ENCODE measurements around the gene ETAA1.

Gene ETAA1

DNA sequence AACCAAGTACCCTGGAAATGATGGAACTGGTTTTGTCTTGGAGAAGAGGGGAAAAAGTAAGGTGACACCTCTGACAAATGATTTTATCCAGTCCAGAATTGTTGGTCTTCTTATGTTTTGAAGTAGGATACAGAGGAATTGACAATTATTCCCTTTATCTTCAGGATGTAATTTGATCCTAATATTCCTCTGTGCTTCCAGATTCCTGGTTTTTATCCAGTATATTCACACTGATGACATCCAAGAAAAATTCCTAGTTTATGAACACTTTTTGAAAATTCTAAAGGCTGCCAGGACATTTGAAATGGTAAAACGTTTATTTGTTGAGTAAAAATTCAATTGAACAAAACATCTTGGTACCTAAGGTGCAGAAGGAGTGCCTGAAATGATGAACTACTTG is 22.2 kb upstream of the ETAA1 start:
- Histone ChIP-seq H4K20me1 (ENCODE audit: low read depth, low read length) (no peaks in the 10 kb centered on the region), H3F3A (ENCODE audit: insufficient read depth) (no peaks in the 10 kb centered on the region), H3K9me3 (ENCODE audit: insufficient read depth, low read length) (no peaks in the 10 kb centered on the region), H3K36me3 (ENCODE audit: low read length) (no peaks in the 10 kb centered on the region), H3K4me2 (ENCODE audit: low read depth, low read length, poor library complexity, severe bottlenecking) (no peak overlapping the region), H3K79me2 (ENCODE audit: insufficient read depth, low read length) (no peaks in the 10 kb centered on the region), H2AFZ (ENCODE audit: low read depth, low read length, severe bottlenecking) (no peak overlapping the region), H3K4me3 (ENCODE audit: insufficient read depth, low read length, poor library complexity, severe bottlenecking) (no peak overlapping the region), H3K27me3 (ENCODE audit: low read length) (no peaks in the 10 kb centered on the region), H3K27ac (ENCODE audit: low read depth, low read length) (no peak overlapping the region), H3K9ac (ENCODE audit: low read length) (no peak overlapping the region), H3K9me2 (replicated peaks; ENCODE audit: insufficient read depth, low read length) (no peaks in the 10 kb centered on the region)
- TF ChIP-seq CTCF (IDR thresholded peaks at IDR 0.05; ENCODE audit: insufficient read depth, low read length, poor library complexity, severe bottlenecking), result no peak
- TF ChIP-seq EZH2phosphoT487 (conservative IDR thresholded peaks at IDR 0.05; ENCODE audit: low read length), result no peak

DNA sequence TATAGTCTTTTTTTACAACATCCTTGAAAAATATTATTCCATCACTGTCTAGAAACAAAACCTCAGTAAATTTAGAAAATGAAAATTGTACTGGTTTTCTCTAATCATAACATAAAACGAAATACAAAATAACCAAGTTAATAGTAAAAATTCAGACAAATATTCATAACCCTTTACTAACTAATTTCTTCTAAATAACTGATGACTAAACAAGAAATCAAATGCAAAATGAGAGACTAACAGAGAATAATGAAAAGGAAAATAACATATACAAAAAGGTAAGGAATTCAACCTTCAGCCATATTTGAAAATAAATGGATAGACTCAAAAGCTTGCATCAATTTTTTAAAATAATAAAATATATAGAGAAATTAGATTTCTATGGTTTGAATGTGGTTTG is 18.6 kb upstream of the ETAA1 start:
- H4K20me1 ChIP-seq (ENCODE audit: low read depth, low read length), result no peaks in the 10 kb centered on the region
- no peaks in the 10 kb centered on the region for H3K9me3 ChIP-seq (ENCODE audit: insufficient read depth, low read length)
- no peak overlapping the region for H3K4me3 ChIP-seq (ENCODE audit: insufficient read depth, low read length, poor library complexity, severe bottlenecking)
- H3K9me2 ChIP-seq (replicated peaks; ENCODE audit: insufficient read depth, low read length), result no peaks in the 10 kb centered on the region
- H3K9ac ChIP-seq (ENCODE audit: low read length), result no peak overlapping the region
- H3K27me3 ChIP-seq (ENCODE audit: low read length), result no peaks in the 10 kb centered on the region
- TF ChIP-seq EZH2phosphoT487 (conservative IDR thresholded peaks at IDR 0.05; ENCODE audit: low read length) (no peak), CTCF (IDR thresholded peaks at IDR 0.05; ENCODE audit: insufficient read depth, low read length, poor library complexity, severe bottlenecking) (no peak)
- no peaks in the 10 kb centered on the region for H3F3A ChIP-seq (ENCODE audit: insufficient read depth)
- H3K27ac ChIP-seq (ENCODE audit: low read depth, low read length), result no peak overlapping the region
- H2AFZ ChIP-seq (ENCODE audit: low read depth, low read length, severe bottlenecking), result no peak overlapping the region
- H3K79me2 ChIP-seq (ENCODE audit: insufficient read depth, low read length), result no peaks in the 10 kb centered on the region
- H3K4me2 ChIP-seq (ENCODE audit: low read depth, low read length, poor library complexity, severe bottlenecking), result no peak overlapping the region
- no peaks in the 10 kb centered on the region for H3K36me3 ChIP-seq (ENCODE audit: low read length)

DNA sequence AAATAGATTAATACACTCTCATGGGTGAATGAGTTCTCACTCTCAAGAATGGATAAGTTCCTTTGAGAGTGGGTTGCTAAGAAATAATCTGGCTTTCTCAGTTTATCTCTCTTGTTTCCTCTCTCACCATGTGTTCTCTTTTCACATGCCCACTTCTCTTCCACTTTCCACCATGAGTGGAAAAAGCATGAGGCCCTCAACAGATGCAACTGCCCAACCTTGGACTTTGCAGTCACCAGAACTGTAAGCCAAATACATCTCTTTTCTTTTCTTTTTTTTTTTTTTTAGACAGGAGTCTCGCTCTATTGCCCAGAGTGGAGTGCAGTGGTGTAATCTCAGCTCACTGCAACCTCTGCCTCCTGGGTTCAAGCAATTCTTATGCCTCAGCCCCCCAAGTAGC is 18.1 kb upstream of the ETAA1 start:
- no peaks in the 10 kb centered on the region for H3K27me3 ChIP-seq (ENCODE audit: low read length)
- no peaks in the 10 kb centered on the region for H4K20me1 ChIP-seq (ENCODE audit: low read depth, low read length)
- no peaks in the 10 kb centered on the region for H3K9me3 ChIP-seq (ENCODE audit: insufficient read depth, low read length)
- H3K79me2 ChIP-seq (ENCODE audit: insufficient read depth, low read length), result no peaks in the 10 kb centered on the region
- no peaks in the 10 kb centered on the region for H3K36me3 ChIP-seq (ENCODE audit: low read length)
- no peak overlapping the region for H2AFZ ChIP-seq (ENCODE audit: low read depth, low read length, severe bottlenecking)
- no peak for TF ChIP-seq EZH2phosphoT487 (conservative IDR thresholded peaks at IDR 0.05; ENCODE audit: low read length)
- no peak for TF ChIP-seq CTCF (IDR thresholded peaks at IDR 0.05; ENCODE audit: insufficient read depth, low read length, poor library complexity, severe bottlenecking)
- H3F3A ChIP-seq (ENCODE audit: insufficient read depth), result no peaks in the 10 kb centered on the region
- H3K27ac ChIP-seq (ENCODE audit: low read depth, low read length), result no peak overlapping the region
- H3K9ac ChIP-seq (ENCODE audit: low read length), result no peak overlapping the region
- no peaks in the 10 kb centered on the region for H3K9me2 ChIP-seq (replicated peaks; ENCODE audit: insufficient read depth, low read length)
- no peak overlapping the region for H3K4me3 ChIP-seq (ENCODE audit: insufficient read depth, low read length, poor library complexity, severe bottlenecking)
- H3K4me2 ChIP-seq (ENCODE audit: low read depth, low read length, poor library complexity, severe bottlenecking), result no peak overlapping the region
